Measurements from ENCODE around the gene IQSEC1.
A peak's percentile ranks its signal among the peaks of the same experiment; 100 is the strongest.

IQSEC1 gene

GRCh38 chr3:13021141-13022114, 51.8 kb downstream of the IQSEC1 start:
- no peak for TF ChIP-seq CTCF (IDR thresholded peaks at IDR 0.05; ENCODE audit: low read depth, low read length)
- TF ChIP-seq POLR2A (IDR thresholded peaks at IDR 0.05; ENCODE audit: extremely low read depth, insufficient read length): no peak
- no peak for TF ChIP-seq MAX (IDR thresholded peaks at IDR 0.05; ENCODE audit: low read depth, low read length)
- no peak for TF ChIP-seq MYC (IDR thresholded peaks at IDR 0.05; ENCODE audit: low read depth, low read length)
- peak overlapping the region; percentile 49 for H3K4me3 ChIP-seq (ENCODE audit: low read depth, low read length)
- peak; percentile 65 for DNase-seq (ENCODE audit: low read depth)

GRCh38 chr3:13020159-13020750, 53.0 kb downstream of the IQSEC1 start:
- peak overlapping the region; percentile 49 for H3K4me3 ChIP-seq (ENCODE audit: low read depth, low read length)
- no peak for TF ChIP-seq CTCF (IDR thresholded peaks at IDR 0.05; ENCODE audit: low read depth, low read length)
- no peak for TF ChIP-seq MYC (IDR thresholded peaks at IDR 0.05; ENCODE audit: low read depth, low read length)
- TF ChIP-seq POLR2A (IDR thresholded peaks at IDR 0.05; ENCODE audit: extremely low read depth, insufficient read length): no peak
- no peak for TF ChIP-seq MAX (IDR thresholded peaks at IDR 0.05; ENCODE audit: low read depth, low read length)
- no peak for DNase-seq (ENCODE audit: low read depth)

- H3K4me3 ChIP-seq (ENCODE audit: low read depth, low read length): no peak overlapping the region
- TF ChIP-seq POLR2A (IDR thresholded peaks at IDR 0.05; ENCODE audit: extremely low read depth, insufficient read length) (no peak), CTCF (IDR thresholded peaks at IDR 0.05; ENCODE audit: low read depth, low read length) (no peak), MAX (IDR thresholded peaks at IDR 0.05; ENCODE audit: low read depth, low read length) (no peak), MYC (IDR thresholded peaks at IDR 0.05; ENCODE audit: low read depth, low read length) (no peak)
- DNase-seq (ENCODE audit: low read depth): no peak
Observed at GRCh38 chr3:13019243-13020095, 53.8 kb downstream of the IQSEC1 start.

- TF ChIP-seq MAX (IDR thresholded peaks at IDR 0.05; ENCODE audit: low read depth, low read length): no peak
- TF ChIP-seq CTCF (IDR thresholded peaks at IDR 0.05; ENCODE audit: low read depth, low read length): no peak
- no peak for TF ChIP-seq POLR2A (IDR thresholded peaks at IDR 0.05; ENCODE audit: extremely low read depth, insufficient read length)
- no peak for TF ChIP-seq MYC (IDR thresholded peaks at IDR 0.05; ENCODE audit: low read depth, low read length)
- no peak for DNase-seq (ENCODE audit: low read depth)
Observed at GRCh38 chr3:13018561-13019242, 54.5 kb downstream of the IQSEC1 start.

GRCh38 chr3:13018043-13018451, 55.2 kb downstream of the IQSEC1 start:
- TF ChIP-seq MYC (IDR thresholded peaks at IDR 0.05; ENCODE audit: low read depth, low read length) (no peak), POLR2A (IDR thresholded peaks at IDR 0.05; ENCODE audit: extremely low read depth, insufficient read length) (no peak), CTCF (IDR thresholded peaks at IDR 0.05; ENCODE audit: low read depth, low read length) (no peak)
- H3K4me3 ChIP-seq (ENCODE audit: low read depth, low read length): no peak overlapping the region
- DNase-seq (ENCODE audit: low read depth): no peak

More at GRCh38 chr3:13018561-13019242, 54.5 kb downstream of the IQSEC1 start:
- H3K4me3 ChIP-seq (ENCODE audit: low read depth, low read length): no peak overlapping the region
